SKM-1 (cell line): ENCODE measurements around the gene SLC36A3.
"Not testable (repeated sequence)": the region's sequence is repeated elsewhere in the genome, so short reads cannot be mapped to it uniquely, and the experiment has no call there.

Experiments used
- DNase-seq: peaks from one replicate; lab custom pipeline; 2025; ENCODE audit not compliant: unreplicated experiment; lab: John Stamatoyannopoulos, UW

The SLC36A3 gene

DNA sequence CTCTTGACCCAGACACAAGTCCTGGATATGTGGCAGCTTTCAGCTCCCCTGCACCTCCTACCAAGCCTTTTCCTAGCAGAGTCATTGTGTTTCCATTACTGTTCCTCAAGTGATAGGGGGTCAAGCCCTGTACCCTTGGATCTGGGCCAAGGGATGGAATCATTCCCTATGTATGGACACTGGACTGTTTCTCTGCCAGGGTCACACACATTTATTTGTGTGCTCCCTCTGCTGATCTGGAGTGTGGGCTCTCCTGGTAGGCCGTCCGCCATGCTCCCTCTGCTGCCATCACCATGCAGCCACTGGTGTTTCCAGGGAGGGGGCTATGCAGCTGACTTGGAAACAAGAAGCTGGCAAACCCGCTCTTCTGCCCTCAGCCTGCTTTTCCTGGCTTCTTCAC, 41.0 kb downstream of the SLC36A3 start:
- DNase-seq = no peak

DNA sequence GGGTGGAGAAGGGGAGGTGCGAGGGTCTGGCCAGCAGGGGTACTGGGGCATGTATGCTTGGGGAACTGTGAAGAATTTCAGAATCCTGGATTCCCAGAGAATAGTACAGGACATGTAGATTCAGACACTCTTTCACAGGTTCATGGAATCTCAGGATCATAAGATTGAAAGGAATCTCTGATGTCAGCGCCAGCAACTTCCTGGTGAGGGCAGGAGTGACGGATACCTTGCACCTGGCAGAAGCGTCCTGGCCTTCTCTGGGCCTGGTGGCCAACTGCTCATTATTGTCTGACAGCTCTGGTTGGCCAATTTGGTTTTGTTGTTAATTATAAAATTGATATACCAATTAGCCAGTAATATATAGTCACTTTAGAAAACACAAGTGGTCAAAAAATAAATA, 43.6 kb downstream of the SLC36A3 start:
- no peak for DNase-seq

DNA sequence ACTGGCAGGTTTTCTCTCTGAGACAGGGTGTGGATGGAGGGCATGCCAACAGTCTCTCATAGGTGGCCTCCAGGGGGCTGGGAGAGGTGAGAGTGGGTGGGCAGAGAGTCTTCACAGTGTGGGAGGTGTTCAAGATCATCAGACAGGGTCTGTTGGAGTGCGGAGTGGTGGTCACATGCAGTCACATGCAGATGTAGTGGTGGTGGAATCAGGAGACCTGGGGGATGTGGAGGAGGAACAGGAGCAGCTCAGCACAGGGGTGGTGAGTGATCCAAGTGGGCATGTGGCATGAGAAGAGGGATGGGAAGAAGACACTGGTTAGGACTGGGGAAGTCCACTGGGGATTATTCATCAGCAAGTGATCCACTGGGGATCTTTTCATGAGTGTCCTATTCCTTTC, 44.8 kb downstream of the SLC36A3 start:
- no peak for DNase-seq

DNA sequence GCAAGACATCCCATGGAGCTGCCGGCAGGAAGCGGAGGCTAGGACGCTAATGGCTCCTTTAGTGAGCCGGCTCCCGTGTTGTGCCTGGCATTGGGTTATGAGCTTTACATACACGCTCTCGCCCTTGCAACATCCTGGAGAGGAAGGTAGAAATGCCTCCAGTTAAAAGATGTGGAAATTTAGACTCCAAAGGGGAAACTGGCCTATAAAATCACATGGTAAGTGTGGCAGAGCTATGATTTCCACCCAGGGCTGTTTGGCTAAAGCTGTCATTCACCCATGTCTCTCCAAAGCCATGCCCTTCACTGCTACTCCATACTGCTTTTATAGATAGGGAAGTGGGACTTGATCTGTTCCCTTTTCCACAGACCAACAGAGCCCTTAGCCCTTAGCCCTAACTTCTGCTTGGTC, 45.4 kb downstream of the SLC36A3 start:
- peak; percentile 14 for DNase-seq

DNA sequence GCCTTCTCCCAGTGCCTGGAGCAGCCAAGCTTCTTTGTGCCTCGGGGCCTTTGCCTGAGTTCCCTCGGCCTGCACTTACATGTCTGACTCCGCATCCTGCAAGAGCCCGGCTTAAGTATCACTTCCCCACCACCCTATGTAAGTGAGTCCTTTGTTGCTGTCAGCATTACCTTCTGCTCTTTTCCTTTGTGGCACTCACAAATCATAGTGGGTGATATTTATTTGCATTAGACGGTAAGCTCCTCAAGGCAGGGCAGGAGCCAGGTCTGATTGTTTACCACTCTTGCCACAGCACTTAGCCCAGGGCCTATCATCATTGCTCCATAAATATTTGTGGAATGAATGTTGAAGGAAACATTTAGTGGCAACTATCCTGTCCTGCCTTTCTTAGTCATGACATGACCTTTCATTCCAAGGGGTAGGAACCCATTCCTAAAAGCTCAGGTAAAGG, 45.8 kb downstream of the SLC36A3 start:
- DNase-seq = no peak

DNA sequence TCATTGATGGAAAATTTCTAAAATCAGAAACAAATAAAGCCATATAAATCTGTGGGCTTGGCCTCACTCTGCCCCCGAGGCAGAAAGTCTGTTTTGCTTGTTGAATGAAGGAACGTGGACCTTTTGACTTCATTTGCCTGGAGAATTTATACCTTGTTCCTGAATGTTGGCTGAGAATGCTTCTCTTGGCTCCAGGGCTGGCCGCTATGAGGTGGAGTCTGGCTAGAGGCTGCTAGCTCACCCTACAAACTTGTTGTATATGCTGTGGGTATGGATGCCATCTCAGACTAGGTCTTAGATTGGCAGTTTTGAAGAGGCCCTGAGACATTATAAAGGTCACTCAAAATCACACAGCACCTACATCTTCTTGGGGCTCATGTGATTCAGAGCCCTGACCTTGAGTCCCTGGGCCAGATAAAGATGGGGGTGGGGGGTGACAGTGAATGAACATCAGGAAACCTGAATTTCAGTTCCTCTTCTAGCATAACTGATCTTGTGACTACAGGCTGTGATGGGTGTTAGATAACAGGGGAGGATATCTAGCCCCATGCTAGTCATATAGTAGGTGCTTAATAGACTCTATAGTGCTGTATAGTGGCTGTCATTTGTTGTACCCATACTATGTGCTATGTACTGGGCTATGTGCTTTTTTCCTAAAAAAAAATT, 47.8 kb downstream of the SLC36A3 start:
- no peak for DNase-seq

DNA sequence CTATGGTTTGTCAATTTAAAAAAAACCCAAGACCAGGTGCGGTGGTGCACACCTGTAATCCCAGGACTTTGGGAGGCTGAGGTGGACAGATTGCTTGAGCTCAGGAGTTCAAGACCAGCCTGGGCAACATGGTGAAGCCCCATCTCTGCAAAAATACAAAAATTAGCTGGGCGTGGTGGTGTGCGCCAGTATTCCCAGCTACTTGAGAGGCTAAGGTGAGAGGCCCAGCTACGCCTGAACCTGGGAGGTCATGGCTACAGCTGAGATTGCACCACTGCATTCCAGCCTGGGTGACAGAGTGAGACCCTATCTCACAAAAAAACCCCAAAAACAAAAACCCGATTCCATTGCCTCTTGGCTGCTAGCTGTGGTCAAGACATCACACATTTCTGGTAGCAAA, 48.6 kb downstream of the SLC36A3 start:
- DNase-seq = not testable (repeated sequence)

DNA sequence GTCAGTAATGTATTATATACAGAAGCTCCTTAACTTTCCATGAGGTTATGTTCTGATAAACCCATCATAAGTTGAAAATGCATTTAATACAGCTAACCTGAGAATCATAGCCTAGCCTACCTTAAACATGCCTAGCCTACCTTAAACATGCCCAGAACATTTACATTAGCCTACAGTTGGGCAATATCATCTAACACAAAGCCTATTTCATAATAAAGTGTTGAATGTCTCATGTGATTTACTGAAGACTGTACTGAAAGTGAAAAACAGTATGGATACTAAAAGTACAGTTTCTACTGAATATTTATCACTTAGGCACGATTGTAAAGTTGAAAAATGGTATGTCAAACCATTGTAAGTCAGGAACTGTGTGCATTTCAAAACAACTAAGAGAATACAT, 49.0 kb downstream of the SLC36A3 start:
- no peak for DNase-seq

DNA sequence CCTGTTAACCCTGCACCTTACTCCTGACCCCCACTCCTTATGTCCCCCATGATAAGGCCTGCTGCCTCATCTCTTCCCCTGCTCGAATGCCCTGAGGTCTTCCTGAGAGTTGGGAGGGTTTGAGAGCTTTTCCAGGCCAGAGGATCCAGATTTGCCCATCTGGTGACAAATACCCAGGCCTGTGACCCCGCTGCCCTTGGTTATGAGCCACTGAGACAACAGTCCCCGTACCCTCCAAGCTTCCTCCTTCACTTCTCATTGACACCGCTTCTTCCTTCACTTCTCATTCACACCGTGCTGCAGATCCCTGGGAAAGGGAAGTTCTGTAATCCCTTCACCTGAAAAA, 50.0 kb downstream of the SLC36A3 start:
- no peak for DNase-seq

DNA sequence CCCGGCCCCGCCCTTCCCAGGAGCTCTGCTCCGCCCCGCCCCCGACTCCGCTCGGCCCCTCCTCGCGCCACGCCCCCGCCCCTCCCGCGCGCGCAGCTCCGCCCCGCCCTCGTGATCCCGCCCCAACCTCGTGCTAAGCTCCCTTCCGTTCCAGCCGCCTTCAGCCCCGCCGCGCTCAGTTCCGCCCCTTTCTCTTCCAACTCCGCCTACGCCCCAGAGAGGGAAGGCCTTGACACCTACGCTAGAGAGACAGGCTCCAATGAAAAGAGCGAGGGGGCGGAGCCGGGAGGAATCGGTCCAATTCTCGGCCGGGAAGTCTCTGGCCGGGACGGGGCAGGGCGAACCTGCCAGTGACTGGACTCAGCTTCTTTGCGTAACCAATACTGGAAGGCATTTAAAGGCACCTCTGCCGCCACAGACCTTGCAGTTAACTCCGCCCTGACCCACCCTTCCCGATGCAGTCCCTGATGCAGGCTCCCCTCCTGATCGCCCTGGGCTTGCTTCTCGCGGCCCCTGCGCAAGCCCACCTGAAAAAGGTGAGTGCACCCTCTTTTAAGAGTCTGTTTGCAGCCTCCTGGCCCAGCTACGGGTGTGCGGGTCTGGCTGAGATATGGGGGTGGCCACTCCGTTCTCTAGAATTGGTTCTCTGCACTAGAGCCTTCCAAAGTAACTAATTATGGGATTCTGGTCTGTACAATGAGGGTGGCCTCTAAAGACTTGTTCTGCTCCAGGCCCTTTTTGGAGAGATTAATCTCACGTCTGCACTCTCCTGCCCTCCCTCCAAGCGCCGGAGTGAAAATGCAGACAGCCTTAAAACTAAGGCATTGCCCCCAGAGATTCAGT, 50.6 kb downstream of the SLC36A3 start, which contains the start of gene GM2A:
TSS of gene GM2A (plus strand) at position 424 of the 843 bp plus-strand sequence. CDS start at position 456, 32 bp downstream.
- peak; percentile 100 for DNase-seq

DNA sequence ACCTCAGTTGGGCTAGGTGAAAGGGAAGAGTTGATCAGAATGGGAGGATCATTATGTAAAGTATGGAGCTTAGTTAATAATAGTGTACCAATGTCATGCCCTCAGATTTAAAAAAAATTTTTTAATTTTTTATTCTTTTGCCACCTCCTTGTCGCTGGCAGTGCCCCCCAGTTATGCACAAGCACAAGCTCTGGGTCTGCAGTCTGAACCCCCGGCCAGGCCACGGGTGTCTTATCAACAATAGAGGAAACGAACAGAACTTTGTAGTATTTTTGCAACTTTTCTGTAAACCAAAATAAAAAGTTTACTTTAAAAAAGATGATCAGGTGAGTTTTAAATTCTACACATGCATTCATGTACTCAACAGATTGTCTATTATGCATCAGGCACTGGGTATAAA, 51.9 kb downstream of the SLC36A3 start:
- DNase-seq = no peak

DNA sequence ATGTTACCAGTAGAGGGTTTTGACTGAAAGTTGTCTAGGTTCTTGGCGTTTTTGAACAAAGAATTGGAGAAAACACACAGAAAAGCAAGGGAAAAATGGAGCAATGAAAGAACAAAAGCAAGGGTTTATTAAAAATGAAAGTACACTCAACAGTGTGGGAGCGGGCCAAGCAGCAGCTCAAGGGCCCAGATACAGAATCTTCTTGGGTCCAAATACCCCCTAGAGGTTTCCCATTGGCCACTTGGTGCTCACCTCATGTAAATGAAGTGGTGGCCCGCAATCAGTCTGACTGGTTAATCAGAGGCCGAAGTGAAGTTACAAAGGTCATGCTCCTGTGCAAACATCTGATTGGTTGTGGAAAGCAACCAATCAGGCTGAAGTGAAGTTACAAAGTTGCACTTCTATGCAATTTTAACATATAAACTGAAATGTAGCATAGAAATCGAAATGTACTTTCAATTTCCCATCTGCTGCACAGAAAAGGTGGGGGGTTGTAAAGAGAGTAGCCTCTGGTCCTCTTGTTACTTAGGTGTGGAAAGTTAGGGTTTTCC, 52.5 kb downstream of the SLC36A3 start:
- no peak for DNase-seq

DNA sequence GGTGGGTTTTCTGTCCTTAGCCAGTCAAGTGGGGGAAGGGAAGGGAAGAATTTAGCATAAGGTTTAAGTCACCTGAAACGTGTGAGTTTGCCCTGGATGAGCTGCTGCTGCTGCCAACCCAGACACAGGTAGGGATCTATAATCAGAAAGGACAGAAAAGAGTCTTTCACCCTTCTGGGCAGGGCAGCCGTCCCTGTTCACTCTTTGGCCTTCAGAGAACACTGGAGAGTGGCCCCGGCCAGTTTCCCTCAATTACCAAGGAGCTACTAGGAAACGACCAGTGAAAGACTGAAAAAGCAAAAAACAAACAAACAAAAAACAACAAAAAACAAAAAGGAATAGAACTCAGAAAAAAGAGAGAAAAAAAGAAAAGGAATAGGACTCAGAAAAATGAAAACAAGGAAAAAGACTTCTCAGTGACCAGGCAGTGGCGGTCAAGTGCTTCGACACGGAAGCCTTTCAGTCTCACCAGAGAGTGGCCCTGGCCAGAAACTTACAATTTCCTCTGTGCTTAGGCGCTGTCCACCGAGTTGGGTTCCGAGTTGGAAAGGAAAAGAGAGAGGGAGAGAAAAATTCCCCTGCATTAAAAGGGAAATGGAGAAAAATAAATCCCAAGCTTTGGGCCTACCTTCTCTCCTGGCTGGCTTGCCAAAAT, 53.1 kb downstream of the SLC36A3 start:
- no peak for DNase-seq

DNA sequence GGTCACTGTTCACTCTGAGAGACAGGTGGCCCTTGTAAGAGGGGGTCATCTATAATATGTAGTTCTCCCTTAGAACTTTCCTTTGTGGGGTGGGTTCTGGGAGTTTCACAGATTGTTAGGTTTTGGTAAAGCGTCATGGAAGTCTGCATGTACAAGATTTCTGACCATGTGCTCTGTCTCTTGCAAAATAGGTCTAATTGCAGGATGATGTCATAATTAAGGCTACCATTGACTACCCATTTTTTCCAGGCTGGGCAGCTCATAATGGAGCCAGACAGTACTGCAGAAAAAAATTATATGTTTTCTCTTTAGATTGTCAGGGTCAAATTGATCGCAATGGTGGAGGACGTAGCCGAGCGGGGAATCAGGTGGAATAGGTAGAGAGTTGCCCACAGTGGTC, 54.3 kb downstream of the SLC36A3 start:
- DNase-seq = no peak

DNA sequence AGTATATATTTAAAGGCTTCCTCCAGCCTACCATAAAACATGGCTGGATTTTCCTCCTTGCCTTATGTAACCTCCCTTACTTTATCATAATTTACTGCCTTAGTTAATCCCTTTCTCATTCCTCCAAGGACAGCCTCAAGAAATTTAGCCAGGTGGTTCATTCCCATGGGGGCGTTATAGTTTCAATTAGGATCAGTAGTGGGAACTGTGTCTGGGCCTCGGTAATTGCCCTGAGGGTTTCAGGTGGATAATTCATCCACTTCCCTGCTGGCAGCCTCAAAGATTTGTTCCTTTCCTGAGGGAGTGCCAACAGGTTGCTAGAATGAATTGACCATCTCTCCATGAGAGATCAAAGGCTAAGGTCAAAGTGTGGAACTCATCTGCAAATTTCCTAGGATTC, 54.9 kb downstream of the SLC36A3 start:
- no peak for DNase-seq

DNA sequence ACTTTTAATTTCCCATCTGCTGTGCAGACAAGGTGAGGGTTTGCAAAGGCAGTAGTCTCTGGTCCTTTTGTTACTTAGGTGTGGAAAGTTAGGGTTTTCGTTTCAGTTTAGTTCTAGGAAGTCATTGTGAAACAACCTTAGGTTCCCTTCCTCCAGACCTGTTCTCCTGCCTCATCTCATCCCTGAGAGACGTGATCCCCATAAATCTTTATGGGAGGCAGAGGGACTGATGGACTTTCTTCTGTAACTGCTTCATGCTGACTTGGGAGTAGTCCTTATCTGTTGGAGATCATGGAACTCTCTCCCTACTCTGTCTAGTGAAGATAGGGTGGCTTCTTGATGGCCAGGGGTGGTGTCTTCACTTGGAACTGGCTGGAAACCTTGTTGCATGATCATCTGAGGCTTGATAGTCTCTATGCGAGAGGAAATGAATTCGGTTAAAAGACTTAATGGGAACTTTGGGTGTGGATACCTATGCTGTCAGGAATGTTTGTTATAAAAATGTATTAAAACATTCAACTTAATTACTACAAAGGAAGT, 57.8 kb downstream of the SLC36A3 start:
- DNase-seq = no peak

DNA sequence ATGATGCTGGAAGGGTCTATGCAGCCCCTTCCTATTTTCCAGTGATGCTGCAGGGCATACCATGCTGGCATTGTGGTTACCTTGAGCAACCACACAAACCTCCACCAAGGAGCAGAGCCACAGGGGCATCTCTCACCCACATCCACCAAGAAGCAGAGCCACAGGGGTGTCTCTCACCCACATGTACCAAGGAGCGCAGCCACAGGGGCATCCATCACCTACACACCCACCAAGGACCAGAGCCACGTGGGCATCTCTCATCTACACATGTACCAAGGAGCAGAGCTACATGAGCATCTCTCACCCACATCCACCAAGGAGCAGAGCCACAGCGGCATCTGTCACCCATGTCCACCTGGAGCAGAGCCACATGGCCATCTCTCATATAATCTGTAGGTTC, 59.4 kb downstream of the SLC36A3 start:
- no peak for DNase-seq

DNA sequence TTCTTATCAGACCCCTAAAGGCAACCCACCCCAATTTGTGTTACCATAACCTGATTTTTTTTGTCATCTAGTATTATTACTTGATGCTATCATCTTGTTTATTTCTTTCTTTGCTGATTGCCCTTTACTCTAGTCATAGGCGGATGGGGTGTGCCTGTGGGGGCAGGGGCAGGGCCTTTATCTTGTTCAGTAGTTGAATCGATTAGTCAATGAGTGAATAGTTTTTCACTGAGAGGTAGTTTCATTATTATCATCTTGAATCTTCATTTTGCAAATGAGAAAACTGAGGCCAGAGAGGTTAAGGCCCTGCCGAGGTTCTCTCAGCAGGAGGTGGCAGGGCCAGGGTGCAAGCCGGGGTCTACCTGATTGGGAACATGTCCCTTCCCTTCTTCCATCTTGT, 60.0 kb downstream of the SLC36A3 start:
- DNase-seq = no peak

DNA sequence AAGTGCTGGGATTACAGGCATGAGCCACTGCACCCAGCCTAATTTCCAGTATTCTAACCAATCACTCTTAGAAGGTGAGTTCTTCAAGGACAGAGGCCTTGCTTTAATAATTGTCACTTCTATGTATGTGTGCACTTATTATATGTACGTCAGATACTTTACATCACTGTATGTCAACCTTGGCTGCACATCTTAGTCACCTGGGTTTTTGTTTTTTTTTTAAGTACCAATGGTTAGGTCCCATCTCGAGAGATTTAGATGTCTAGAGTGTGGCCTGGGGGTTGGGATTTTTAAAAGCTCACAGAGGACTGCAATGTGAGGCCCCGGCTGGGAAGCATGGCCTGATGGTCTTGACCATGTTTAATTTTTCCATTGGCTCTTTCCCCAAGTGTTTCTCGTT, 60.4 kb downstream of the SLC36A3 start:
- no peak for DNase-seq

DNA sequence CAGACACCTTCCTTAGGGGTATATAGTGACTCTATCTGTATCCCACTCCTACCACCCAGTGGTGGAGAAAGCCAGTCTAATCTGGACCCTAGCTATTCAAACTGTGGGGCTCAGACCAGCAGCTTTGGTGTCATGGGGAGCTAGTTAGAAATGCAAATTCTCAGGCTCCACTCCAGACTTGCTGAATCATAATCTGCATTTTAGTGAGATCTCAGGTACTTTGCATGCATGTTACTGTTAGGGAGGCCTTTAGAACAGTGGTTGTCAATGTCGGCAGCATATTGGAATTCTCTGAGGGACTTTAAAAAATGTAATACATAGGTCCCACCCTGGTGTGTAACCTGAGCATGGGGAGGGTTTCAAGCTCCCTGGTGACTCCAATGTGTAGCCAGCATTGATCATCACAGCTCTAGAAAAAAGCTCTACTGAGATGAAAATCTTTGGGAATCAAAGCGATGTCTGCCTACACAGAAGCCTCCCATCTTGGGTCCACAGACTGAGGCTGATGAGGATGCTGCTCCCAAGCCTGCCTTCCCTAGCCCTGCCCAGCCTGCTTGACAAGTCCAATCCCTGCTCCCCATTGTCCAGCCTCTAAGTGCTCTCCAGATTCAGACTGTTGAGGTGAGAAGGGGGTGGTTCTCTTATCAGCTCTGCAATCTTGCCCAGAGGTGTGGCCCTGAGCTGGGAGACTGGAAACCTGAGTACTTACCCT, 62.5 kb downstream of the SLC36A3 start:
- no peak for DNase-seq
